Neural cell (in vitro differentiated cells): ENCODE results near the gene PLCH1. TPM values are rescaled to one million over a fixed set of nuclear protein-coding genes. Genes with fewer than 3 reads are reported as not detected.

Experiments
- H2AFZ ChIP-seq: fragments of 200-600, 300-800 bp; sonication (generic), shearing (Covaris generic); 2 replicates; pipeline ENCODE4 v1.6.0; 2014; ENCODE audit warnings: low read depth, mild to moderate bottlenecking, antibody characterized with exemption, low read length, moderate library complexity
- H3F3A ChIP-seq: fragments of 200-600 bp; shearing (Covaris generic); 2 replicates; pipeline ENCODE4 v1.6.1; 2016; ENCODE audit warnings: mild to moderate bottlenecking, moderate library complexity, mixed read lengths, antibody characterized with exemption, low read length; ENCODE audit not compliant: insufficient read depth, poor library complexity, severe bottlenecking
- H3K27ac ChIP-seq: fragments of 200-600, 300-800 bp; sonication (generic), shearing (Covaris generic); 2 replicates; pipeline ENCODE4 v1.5.1; 2014; ENCODE audit warnings: mild to moderate bottlenecking, low read length, moderate library complexity
- H3K27me3 ChIP-seq: fragments of 300-800, 200-600 bp; sonication (generic), shearing (Covaris generic); 2 replicates; pipeline ENCODE4 v1.6.0; 2014; ENCODE audit warnings: mild to moderate bottlenecking, low read depth, low read length, moderate library complexity; ENCODE audit not compliant: insufficient read depth
- H3K36me3 ChIP-seq: fragments of 300-800, 200-600 bp; sonication (generic), shearing (Covaris generic); 2 replicates; pipeline ENCODE4 v1.5.1; 2014; ENCODE audit warnings: mild to moderate bottlenecking, antibody characterized with exemption, low read length, moderate library complexity; ENCODE audit not compliant: insufficient read depth
- H3K4me2 ChIP-seq: fragments of 300-800, 200-600 bp; sonication (generic), shearing (Covaris generic); 2 replicates; pipeline ENCODE4 v1.6.0; 2014; ENCODE audit warnings: mild to moderate bottlenecking, low read length
- H3K4me3 ChIP-seq: fragments of 300-800, 200-600 bp; sonication (generic), shearing (Covaris generic); 2 replicates; pipeline ENCODE4 v1.5.1; 2014; ENCODE audit warnings: mild to moderate bottlenecking, low read length, moderate library complexity
- H3K79me2 ChIP-seq: fragments of 200-600 bp; shearing (Covaris generic); replicated peaks from 2 replicates; pipeline ENCODE4 v1.6.0; 2014; ENCODE audit warnings: mild to moderate bottlenecking, low read length, moderate library complexity; ENCODE audit not compliant: insufficient read depth
- H3K9ac ChIP-seq: fragments of 300-800, 200-600 bp; sonication (generic), shearing (Covaris generic); 2 replicates; pipeline ENCODE4 v1.6.1; 2016; ENCODE audit warnings: mild to moderate bottlenecking, low read length, mixed read lengths
- H3K9me2 ChIP-seq: fragments of 200-600 bp; shearing (Covaris generic); 2 replicates; pipeline ENCODE4 v1.6.1; 2016; ENCODE audit warnings: mild to moderate bottlenecking, low read length, mixed read lengths; ENCODE audit not compliant: insufficient read depth
- H3K9me3 ChIP-seq: fragments of 200-600, 300-800 bp; sonication (generic), shearing (Covaris generic); 2 replicates; pipeline ENCODE4 v1.6.1; 2016; ENCODE audit warnings: mild to moderate bottlenecking, mixed run types, low read length, moderate library complexity, mixed read lengths
- H4K20me1 ChIP-seq: fragments of 200-600 bp; shearing (Covaris generic); 2 replicates; pipeline ENCODE4 v1.6.1; 2016; ENCODE audit warnings: mild to moderate bottlenecking, mixed run types; ENCODE audit not compliant: insufficient read depth
- EP300 ChIP-seq: fragments of 450-650 bp; conservative IDR thresholded peaks from 2 replicates; pipeline ENCODE4 v1.6.1; 2014; ENCODE audit warnings: antibody characterized with exemption, mild to moderate bottlenecking, moderate library complexity; ENCODE audit not compliant: poor library complexity, severe bottlenecking
- EZH2 ChIP-seq: fragments of 200-600, 300-800 bp; shearing (Covaris generic), sonication (generic); IDR thresholded peaks from 2 replicates; pipeline ENCODE4 v1.6.1; 2014; ENCODE audit warnings: antibody characterized with exemption, low read length, borderline replicate concordance, mild to moderate bottlenecking; ENCODE audit not compliant: insufficient read depth, poor library complexity, severe bottlenecking
- MXI1 ChIP-seq: fragments of 450-650 bp; conservative IDR thresholded peaks from 2 replicates; pipeline ENCODE4 v1.6.1; 2014; ENCODE audit warnings: antibody characterized with exemption, mild to moderate bottlenecking; ENCODE audit not compliant: poor library complexity, severe bottlenecking
- POLR2AphosphoS5 ChIP-seq: IDR thresholded peaks from 2 replicates; pipeline ENCODE4 v1.6.1; 2012
- RAD21 ChIP-seq: fragments of 450-650 bp; conservative IDR thresholded peaks from 2 replicates; pipeline ENCODE4 v1.6.1; 2014; ENCODE audit warnings: antibody characterized with exemption, mild to moderate bottlenecking, moderate library complexity
- SMC3 ChIP-seq: fragments of 450-650 bp; conservative IDR thresholded peaks from 2 replicates; pipeline ENCODE4 v1.6.1; 2014; ENCODE audit warnings: antibody characterized with exemption, mild to moderate bottlenecking, moderate library complexity; ENCODE audit not compliant: poor library complexity
- TAF1 ChIP-seq: IDR thresholded peaks from 2 replicates; pipeline ENCODE4 v1.6.1; 2012; ENCODE audit warnings: low read depth
- polyA plus RNA-seq: library from polyadenylated mRNA; depleted of rRNA; stranded (reverse); fragments of >200 nt; gene quantifications from 2 replicates; pipeline ENCODE4 v1.2.3, GENCODE V29; 2014
- TF ChIP-seq, protein P1 (sequence below): fragments of 450-650 bp; IDR thresholded peaks from 2 replicates; pipeline ENCODE4 v1.5.1; 2014; ENCODE audit warnings: antibody characterized with exemption, mild to moderate bottlenecking, moderate library complexity; ENCODE audit not compliant: poor library complexity, severe bottlenecking
- TF ChIP-seq, protein P2 (sequence below): IDR thresholded peaks from 2 replicates; pipeline ENCODE4 v1.6.1; 2012; ENCODE audit warnings: borderline replicate concordance

PLCH1 gene
- polyA plus RNA-seq, 1 donor from 2014 or later, result 13.5 TPM

DNA sequence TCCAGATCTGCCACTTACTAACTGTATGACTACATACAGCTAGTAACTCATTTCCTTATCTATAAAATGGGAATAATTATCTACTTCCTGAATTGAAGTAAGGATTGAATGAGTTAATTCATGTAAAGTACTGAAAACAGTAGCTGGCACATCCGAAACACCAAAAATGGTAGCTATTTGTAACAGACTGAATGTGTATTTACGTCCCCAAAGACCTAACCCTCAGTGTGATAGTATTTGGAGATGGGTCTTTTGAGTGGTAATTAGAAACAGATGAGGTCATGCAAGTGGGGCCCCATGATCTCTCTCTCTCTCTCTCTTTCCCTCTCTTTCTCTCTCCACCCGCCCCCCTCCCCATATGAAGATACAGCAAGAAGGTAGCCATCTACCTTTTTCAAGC, 146.2 kb downstream of the PLCH1 start:
- Histone ChIP-seq H3K4me3 (no peak overlapping the region), H3K9me2 (no peaks in the 10 kb centered on the region), H3K27me3 (no peaks in the 10 kb centered on the region), H3K9ac (no peak overlapping the region), H3K79me2 (peaks cover 9% of the 10 kb centered on the region), H3K36me3 (no peaks in the 10 kb centered on the region), H3F3A (no peaks in the 10 kb centered on the region), H2AFZ (no peak overlapping the region), H3K9me3 (no peaks in the 10 kb centered on the region), H3K27ac (no peak overlapping the region), H3K4me2 (no peak overlapping the region), H4K20me1 (no peaks in the 10 kb centered on the region)
- TF ChIP-seq EZH2 (no peak), EP300 (no peak), POLR2AphosphoS5 (no peak), SMC3 (no peak), MXI1 (no peak)
- TF ChIP-seq, protein P1, sequence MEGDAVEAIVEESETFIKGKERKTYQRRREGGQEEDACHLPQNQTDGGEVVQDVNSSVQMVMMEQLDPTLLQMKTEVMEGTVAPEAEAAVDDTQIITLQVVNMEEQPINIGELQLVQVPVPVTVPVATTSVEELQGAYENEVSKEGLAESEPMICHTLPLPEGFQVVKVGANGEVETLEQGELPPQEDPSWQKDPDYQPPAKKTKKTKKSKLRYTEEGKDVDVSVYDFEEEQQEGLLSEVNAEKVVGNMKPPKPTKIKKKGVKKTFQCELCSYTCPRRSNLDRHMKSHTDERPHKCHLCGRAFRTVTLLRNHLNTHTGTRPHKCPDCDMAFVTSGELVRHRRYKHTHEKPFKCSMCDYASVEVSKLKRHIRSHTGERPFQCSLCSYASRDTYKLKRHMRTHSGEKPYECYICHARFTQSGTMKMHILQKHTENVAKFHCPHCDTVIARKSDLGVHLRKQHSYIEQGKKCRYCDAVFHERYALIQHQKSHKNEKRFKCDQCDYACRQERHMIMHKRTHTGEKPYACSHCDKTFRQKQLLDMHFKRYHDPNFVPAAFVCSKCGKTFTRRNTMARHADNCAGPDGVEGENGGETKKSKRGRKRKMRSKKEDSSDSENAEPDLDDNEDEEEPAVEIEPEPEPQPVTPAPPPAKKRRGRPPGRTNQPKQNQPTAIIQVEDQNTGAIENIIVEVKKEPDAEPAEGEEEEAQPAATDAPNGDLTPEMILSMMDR, result no peak

DNA sequence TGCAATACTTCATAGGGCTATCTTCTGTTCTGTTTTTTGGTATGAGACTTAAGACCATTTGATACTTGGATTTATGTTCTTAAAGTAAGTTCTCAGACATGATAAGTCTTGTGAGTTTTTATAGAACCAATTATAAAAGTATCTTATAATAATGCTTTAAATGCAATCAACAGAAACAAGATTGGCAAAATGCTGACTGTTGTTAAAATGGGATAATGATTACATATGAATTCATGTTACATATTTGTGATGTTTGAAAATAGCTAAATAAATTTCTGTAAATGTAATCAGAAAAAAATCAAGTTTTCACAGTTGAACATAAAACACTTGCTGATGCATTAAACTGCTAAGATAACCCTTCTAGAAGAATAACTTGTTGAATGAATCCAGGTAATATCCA, 148.3 kb downstream of the PLCH1 start:
- Histone ChIP-seq H3K27ac (no peak overlapping the region), H3K4me2 (no peak overlapping the region)

More for the DNA sequence above, 148.3 kb downstream of the PLCH1 start:
- Histone ChIP-seq H3K9ac (no peak overlapping the region), H3K36me3 (no peaks in the 10 kb centered on the region), H3K4me3 (no peak overlapping the region), H4K20me1 (no peaks in the 10 kb centered on the region), H3F3A (no peaks in the 10 kb centered on the region), H3K27me3 (no peaks in the 10 kb centered on the region), H2AFZ (no peak overlapping the region), H3K79me2 (peaks cover 9% of the 10 kb centered on the region), H3K9me3 (no peaks in the 10 kb centered on the region), H3K9me2 (no peaks in the 10 kb centered on the region)
- no peak for TF ChIP-seq TAF1
- TF ChIP-seq EZH2, result no peak
- TF ChIP-seq RAD21, result no peak
- TF ChIP-seq EP300, result no peak
- TF ChIP-seq, protein P2, sequence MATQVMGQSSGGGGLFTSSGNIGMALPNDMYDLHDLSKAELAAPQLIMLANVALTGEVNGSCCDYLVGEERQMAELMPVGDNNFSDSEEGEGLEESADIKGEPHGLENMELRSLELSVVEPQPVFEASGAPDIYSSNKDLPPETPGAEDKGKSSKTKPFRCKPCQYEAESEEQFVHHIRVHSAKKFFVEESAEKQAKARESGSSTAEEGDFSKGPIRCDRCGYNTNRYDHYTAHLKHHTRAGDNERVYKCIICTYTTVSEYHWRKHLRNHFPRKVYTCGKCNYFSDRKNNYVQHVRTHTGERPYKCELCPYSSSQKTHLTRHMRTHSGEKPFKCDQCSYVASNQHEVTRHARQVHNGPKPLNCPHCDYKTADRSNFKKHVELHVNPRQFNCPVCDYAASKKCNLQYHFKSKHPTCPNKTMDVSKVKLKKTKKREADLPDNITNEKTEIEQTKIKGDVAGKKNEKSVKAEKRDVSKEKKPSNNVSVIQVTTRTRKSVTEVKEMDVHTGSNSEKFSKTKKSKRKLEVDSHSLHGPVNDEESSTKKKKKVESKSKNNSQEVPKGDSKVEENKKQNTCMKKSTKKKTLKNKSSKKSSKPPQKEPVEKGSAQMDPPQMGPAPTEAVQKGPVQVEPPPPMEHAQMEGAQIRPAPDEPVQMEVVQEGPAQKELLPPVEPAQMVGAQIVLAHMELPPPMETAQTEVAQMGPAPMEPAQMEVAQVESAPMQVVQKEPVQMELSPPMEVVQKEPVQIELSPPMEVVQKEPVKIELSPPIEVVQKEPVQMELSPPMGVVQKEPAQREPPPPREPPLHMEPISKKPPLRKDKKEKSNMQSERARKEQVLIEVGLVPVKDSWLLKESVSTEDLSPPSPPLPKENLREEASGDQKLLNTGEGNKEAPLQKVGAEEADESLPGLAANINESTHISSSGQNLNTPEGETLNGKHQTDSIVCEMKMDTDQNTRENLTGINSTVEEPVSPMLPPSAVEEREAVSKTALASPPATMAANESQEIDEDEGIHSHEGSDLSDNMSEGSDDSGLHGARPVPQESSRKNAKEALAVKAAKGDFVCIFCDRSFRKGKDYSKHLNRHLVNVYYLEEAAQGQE, result no peak
- TF ChIP-seq SMC3, result no peak
- TF ChIP-seq, protein P1, result no peak
- TF ChIP-seq MXI1, result no peak
- no peak for TF ChIP-seq POLR2AphosphoS5
